Esophagus squamous epithelium (tissue), 5 donors: Measurements from ENCODE around the gene MYLK2. TPM values are rescaled to one million over a fixed set of nuclear protein-coding genes. Genes with fewer than 3 reads are reported as not detected.

ENCODE experiments used
- DNase-seq: peaks from one replicate; lab custom pipeline; 2025; lab: John Stamatoyannopoulos, UW
- H3K27ac ChIP-seq, 4 donors: fragments of 200-600 bp; sonication (generic); one replicate each; pipeline ENCODE4 v1.5.1; 2016 to 2019; ENCODE audit warnings: mild to moderate bottlenecking in 1 of 4
- H3K27me3 ChIP-seq, 4 donors: fragments of 200-600 bp; sonication (generic); 1 replicate in 3 of 4; 2 replicates in 1 of 4; pipeline versions ENCODE4 v1.5.1 to v1.6.0; 2017 to 2021; ENCODE audit warnings: antibody characterized with exemption in 1 of 4
- H3K36me3 ChIP-seq, 3 donors: fragments of 200-600 bp; sonication (generic); one replicate each; pipeline ENCODE4 v1.5.1; 2016 to 2019
- H3K4me1 ChIP-seq, 3 donors: fragments of 200-600 bp; sonication (generic); one replicate each; pipeline ENCODE4 v1.5.1; 2017 to 2019
- H3K4me3 ChIP-seq, 4 donors: fragments of 200-600 bp; sonication (generic); 1 replicate in 3 of 4; 2 replicates in 1 of 4; pipeline ENCODE4 v1.5.1; 2016 to 2019; ENCODE audit warnings: mild to moderate bottlenecking in 2 of 4, moderate library complexity in 1 of 4
- H3K9me3 ChIP-seq, 3 donors: fragments of 200-600 bp; sonication (generic); one replicate each; pipeline ENCODE4 v1.5.1; 2016 to 2019
- CTCF ChIP-seq, 6 experiments: fragments of 450-650 bp in 4 of 6; fragments of 200-600 bp in 2 of 6; sonication (generic) in 2 of 6; IDR thresholded peaks; one replicate each; pipeline ENCODE4 v1.5.1; 2016 to 2019; ENCODE audit warnings: antibody characterized with exemption in 6 of 6, mild to moderate bottlenecking in 4 of 6, moderate library complexity in 4 of 6
- POLR2A ChIP-seq, 4 donors: fragments of 450-650 bp; IDR thresholded peaks; one replicate each; pipeline ENCODE4 v1.6.1; 2017; ENCODE audit warnings: antibody characterized with exemption in 4 of 4, mild to moderate bottlenecking in 4 of 4, moderate library complexity in 3 of 4
- WGBS, 2 donors: methylation state at CpG; one replicate each; pipeline ENCODE4 v1.1.5; 2018; 5-methylcytosine and 5-hydroxymethylcytosine counted together
- intact Hi-C: fragments of 100-400 bp; cut with DNase I; formaldehyde crosslinking; loops from one replicate; pipeline ENCODE4 v1.15.0; 2022
- total RNA-seq, 4 donors: library from RNA; depleted of rRNA; stranded (reverse); fragments of >200 nt; gene quantifications; one replicate each; pipeline ENCODE4 v1.1.0, GENCODE V29; 2016
- donor health status: DM: yes; HTN: yes; CAD: no.

MYLK2 gene
- total RNA-seq, 4 donors from 2014 or later, result 0.38 TPM; not detected in 3

DNA sequence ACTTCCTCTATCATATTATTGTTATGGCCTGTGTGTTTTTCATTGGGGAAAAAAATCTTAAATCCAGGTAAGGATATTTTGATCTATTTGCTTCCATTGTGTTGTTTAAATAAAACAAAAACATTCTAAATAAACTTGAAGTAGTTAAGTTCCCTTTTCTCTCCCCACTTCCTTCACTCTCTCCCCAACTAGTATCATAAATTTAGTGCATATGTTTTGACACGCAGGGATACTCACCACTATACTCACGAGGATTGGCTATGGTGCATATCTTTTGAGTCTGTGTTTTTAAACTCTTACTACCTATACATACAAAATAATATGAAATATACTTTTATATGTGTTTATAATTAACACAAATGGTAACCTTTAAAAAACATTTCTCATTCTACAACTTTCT lies 56.5 kb downstream of the MYLK2 start:
- whole genome bisulfite sequencing, 2 donors, result 56 to 62% methylated on average over 2 of the region's 2 CpGs
- Histone ChIP-seq H3K4me1 (peaks cover 0 to 20% (median 3%) of the 10 kb centered on the region in 3 donors), H3K27me3 (peaks cover 0 to 16% (median 3%) of the 10 kb centered on the region in 4 donors), H3K4me3 (no peak overlapping the region), H3K9me3 (no peaks in the 10 kb centered on the region), H3K36me3 (no peaks in the 10 kb centered on the region), H3K27ac (no peak overlapping the region)
- intact Hi-C loops, result no loop called here
- no peak for DNase-seq
- TF ChIP-seq CTCF (IDR thresholded peaks at IDR 0.05) (no peak), POLR2A (IDR thresholded peaks at IDR 0.05) (no peak)

DNA sequence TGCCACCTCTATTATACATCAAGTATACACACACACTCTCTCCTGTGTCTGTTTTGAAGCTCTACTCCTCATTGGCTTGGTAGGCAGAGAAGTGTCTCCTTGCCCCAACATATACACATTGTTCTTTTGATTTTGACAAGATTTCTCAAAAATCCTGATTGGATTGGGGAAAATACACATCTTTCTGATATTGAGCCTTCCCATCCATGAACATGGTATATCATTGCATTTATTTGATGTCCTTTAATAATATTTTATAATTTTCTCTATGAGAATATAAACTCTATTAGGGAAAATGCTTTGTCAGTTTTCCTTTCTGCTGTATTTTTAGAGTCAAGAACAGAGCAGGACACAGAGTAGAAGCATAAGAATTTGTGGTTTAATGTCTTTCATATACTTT lies 58.5 kb downstream of the MYLK2 start:
- no peak for DNase-seq
- TF ChIP-seq POLR2A (IDR thresholded peaks at IDR 0.05) (no peak), CTCF (IDR thresholded peaks at IDR 0.05) (no peak)
- intact Hi-C loops, result no loop called here
- Histone ChIP-seq H3K4me3 (no peak overlapping the region), H3K9me3 (no peaks in the 10 kb centered on the region), H3K27ac (no peak overlapping the region), H3K4me1 (peaks cover 0 to 13% (median 3%) of the 10 kb centered on the region in 3 donors), H3K27me3 (peaks cover 0 to 3% (median 0%) of the 10 kb centered on the region in 4 donors), H3K36me3 (no peaks in the 10 kb centered on the region)

DNA sequence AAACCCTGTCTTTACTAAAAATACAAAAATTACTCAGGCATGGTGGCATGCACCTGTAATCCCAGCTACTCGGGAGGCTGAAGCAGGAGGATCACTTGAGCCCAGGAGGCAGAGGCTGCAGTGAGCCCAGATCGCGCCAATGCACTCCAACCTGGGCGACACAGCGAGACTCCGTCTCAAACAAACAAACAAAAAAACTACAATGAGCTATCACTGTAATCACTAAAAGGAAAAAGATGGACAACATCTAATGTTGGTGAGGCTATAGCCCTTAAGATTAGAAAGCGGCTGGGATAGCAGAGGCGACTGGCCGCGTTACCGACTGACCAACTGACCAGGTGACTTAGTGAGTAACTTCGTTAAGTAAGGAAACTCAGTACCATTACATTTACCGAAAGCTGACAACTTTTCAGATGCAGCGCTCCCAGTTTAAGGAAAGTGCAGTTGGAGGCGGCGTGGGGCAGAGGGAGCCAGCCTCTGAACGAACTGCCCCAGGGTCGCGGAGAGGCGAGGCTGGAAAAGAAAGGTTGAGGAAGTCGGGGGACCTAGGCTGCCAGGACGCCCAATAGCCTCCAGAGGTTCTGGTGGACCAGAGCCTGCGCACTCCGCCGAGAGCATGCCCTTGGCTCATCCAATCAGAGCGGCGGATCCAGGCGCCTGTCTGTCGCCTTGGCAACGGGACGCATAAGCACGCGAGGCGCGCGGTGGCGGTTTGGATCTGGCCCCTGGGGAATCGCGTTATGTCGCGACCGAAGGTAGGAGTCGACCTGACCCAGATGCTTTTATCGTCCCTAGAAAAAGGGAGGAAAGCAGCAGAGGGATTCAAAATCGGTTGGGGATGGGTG lies 60.2 kb downstream of the MYLK2 start:
- Histone ChIP-seq H3K27me3 (no peaks in the 10 kb centered on the region), H3K9me3 (no peaks in the 10 kb centered on the region), H3K36me3 (no peaks in the 10 kb centered on the region), H3K27ac (peak overlapping the region; percentile 61 to 83 (median 80)), H3K4me1 (peaks cover 0 to 13% (median 3%) of the 10 kb centered on the region in 3 donors), H3K4me3 (peak overlapping the region; percentile 44 to 77 (median 56))
- WGBS, 2 donors, result 9 to 12% methylated on average over 21 to 25 of the region's 45 CpGs
- intact Hi-C loops, result no loop called here
- TF ChIP-seq CTCF (IDR thresholded peaks at IDR 0.05) (peak in 2 of 6 experiments; percentile 7 to 21), POLR2A (IDR thresholded peaks at IDR 0.05) (peak in 1 of 4 donors; percentile 32)
- DNase-seq, result peak; percentile 73

DNA sequence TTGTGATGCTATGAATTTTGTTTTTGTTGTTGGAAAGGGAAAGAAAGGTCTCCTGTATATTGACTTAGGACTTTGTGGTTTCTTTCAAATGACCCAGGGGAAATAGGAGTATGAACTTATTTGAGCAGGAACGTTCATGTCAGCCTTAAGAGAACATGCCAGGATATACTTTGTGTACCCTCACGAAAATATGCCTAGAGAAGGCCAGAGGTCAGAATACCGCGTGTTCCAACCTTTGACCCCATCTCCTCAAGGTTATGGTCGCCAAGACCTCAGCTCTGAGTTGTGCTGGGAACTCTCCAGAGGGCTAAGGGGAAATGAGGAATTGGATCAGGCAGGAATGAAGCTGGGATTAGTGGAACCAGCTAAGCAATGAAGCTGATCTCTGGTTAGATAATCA lies 62.8 kb downstream of the MYLK2 start:
- Histone ChIP-seq H3K27ac (no peak overlapping the region), H3K9me3 (no peaks in the 10 kb centered on the region), H3K36me3 (no peaks in the 10 kb centered on the region), H3K27me3 (no peaks in the 10 kb centered on the region), H3K4me3 (no peak overlapping the region), H3K4me1 (peaks cover 0 to 13% (median 3%) of the 10 kb centered on the region in 3 donors)
- TF ChIP-seq CTCF (IDR thresholded peaks at IDR 0.05) (no peak), POLR2A (IDR thresholded peaks at IDR 0.05) (no peak)
- intact Hi-C loops, result no loop called here
- no peak for DNase-seq
- 38 to 63% methylated on average over 1 to 5 of the region's 5 CpGs for WGBS, 2 donors

DNA sequence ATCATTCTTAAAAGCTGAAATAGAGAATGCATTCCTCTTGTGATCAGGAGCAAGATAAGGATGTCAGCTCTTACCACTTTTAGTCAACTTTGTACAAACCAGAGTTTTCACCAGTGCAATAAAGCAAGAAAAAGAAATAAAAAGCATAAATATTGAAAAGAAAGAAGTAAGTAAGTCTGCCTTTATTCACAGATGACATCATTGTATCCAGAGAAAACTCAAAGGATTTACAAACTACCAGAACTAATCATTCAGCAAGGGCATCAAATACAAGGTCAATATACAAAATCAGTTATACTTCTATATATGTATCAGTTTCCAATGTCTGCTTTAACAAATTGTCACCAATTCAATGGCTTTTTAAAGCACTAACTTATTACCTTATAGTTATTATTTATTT lies 64.7 kb downstream of the MYLK2 start:
- H3K27me3 ChIP-seq, result no peaks in the 10 kb centered on the region
- H3K4me3 ChIP-seq, result no peak overlapping the region
- H3K27ac ChIP-seq, result no peak overlapping the region
- no peaks in the 10 kb centered on the region for H3K9me3 ChIP-seq
- H3K36me3 ChIP-seq, result no peaks in the 10 kb centered on the region
- TF ChIP-seq POLR2A (IDR thresholded peaks at IDR 0.05), result no peak
- no peak for TF ChIP-seq CTCF (IDR thresholded peaks at IDR 0.05)
- intact Hi-C loops, result no loop called here
- DNase-seq, result no peak
- H3K4me1 ChIP-seq, result peaks cover 0 to 13% (median 3%) of the 10 kb centered on the region in 3 donors
